Fibroblast of pulmonary artery (primary cell): ENCODE results near the gene DSG2.

Source experiments
- DNase-seq: peaks from one replicate; pipeline ENCODE4 v3.0.0-alpha.2; 2010; ENCODE audit warnings: low read depth
- H3K4me3 ChIP-seq: replicated peaks from 2 replicates; pipeline ENCODE4 v1.5.1; 2011; ENCODE audit warnings: low read depth, mild to moderate bottlenecking, control low read depth, low read length, moderate library complexity
- TF ChIP-seq, protein P1 (sequence below): IDR thresholded peaks from 2 replicates; pipeline ENCODE4 v1.5.1; 2011; ENCODE audit warnings: mild to moderate bottlenecking, control low read depth, low read length, inconsistent platforms; ENCODE audit errors: missing control alignments

DSG2 gene

DNA sequence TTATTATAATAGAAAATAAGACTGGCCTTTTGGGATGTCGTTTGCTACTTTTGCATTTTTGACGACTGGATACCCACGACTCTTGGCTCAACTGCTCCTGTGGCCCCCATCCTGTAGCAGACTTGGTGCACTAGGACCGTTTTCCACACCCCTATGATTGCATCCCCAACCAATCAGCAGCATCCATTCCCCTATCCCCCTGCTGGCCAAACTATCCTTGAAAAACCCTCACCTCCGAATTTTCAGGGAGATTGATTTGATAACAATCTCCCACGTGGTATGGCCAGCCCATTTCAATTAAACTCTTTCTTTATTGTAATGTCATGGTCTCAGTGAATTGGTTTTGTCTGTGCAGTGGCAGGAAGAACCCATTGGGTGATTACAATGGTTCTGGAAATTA lies 55.8 kb downstream of the DSG2 start:
- no peak overlapping the region for H3K4me3 ChIP-seq
- no peak for DNase-seq
- TF ChIP-seq, protein P1, sequence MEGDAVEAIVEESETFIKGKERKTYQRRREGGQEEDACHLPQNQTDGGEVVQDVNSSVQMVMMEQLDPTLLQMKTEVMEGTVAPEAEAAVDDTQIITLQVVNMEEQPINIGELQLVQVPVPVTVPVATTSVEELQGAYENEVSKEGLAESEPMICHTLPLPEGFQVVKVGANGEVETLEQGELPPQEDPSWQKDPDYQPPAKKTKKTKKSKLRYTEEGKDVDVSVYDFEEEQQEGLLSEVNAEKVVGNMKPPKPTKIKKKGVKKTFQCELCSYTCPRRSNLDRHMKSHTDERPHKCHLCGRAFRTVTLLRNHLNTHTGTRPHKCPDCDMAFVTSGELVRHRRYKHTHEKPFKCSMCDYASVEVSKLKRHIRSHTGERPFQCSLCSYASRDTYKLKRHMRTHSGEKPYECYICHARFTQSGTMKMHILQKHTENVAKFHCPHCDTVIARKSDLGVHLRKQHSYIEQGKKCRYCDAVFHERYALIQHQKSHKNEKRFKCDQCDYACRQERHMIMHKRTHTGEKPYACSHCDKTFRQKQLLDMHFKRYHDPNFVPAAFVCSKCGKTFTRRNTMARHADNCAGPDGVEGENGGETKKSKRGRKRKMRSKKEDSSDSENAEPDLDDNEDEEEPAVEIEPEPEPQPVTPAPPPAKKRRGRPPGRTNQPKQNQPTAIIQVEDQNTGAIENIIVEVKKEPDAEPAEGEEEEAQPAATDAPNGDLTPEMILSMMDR, result peak; percentile 26

DNA sequence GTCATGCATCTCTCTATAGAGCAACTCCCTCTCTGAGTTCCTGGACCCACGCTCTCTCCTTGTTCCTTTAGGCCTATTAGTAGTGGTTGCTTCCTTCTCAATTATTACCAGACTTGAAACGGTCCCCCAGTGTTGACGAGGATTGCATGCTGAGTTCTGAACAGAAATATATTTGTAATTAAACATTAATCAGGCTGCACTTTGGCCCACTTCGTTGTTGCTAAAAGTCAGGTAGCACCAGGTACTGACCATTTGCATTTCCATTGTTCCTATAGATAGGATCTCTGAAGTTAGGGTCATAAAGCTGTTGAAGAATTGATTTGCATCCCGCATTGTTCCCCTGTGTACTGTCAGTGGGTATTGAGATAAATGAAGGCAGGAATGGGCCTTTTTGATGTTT lies 56.8 kb downstream of the DSG2 start:
- H3K4me3 ChIP-seq, result no peak overlapping the region
- TF ChIP-seq, protein P1, result no peak
- DNase-seq, result no peak

DNA sequence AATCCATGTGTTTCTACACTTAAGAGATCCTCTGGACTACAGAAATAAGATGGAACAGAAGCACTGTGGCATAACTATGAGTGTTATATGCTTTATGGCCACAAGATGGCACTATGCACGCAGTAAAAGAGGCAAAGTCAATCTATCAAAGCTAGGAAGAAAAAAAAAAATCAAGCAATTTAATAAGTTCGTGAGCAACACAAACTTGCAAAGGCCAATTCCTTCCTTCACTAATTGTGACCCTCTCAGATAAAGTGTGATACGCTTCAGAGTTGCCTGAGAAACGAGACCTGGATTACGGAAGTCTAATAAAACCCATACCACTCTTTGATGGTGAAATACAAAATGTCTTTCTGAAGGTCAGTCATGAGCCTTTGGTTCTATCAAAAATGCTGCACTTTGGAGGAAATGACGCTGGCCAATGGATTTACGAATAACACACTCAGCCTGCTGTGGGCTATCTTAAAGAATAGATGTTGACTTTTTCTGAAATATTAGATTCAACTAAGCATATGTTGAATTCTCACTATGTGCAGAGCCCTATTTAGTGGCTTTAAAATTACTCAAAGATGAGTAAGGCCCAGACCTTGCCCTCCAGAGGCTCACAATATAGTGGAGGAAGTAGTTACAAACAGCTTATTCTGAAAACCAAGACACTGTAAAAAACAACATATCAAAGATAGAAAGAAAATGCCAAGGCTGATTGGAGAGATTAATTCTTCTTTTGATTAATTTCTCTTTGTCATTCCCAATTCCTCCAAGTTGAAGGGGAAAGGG lies 58.2 kb downstream of the DSG2 start:
- TF ChIP-seq, protein P1, result peak; percentile 75
- DNase-seq, result peak; percentile 86
- no peak overlapping the region for H3K4me3 ChIP-seq

DNA sequence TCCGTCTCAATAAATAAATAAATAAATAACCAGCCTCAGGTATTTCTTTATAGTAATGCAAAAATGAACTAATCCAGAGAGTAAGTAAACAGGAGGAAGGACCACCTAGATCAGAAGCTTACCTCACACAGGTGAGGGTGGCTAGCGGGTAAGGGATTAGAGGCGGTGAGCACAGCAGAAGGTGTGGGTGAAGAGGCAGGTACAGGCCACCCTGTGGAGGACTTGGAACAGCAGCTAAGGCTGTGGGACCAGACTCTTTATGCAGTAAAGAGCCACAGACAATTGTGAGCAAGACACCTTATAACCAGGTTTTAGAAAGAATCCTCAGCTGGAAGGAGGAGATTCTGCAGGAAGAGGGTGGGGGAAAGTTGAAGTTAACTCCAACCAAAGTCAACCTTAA lies 59.5 kb downstream of the DSG2 start:
- TF ChIP-seq, protein P1, result no peak
- DNase-seq, result no peak
- H3K4me3 ChIP-seq, result no peak overlapping the region

DNA sequence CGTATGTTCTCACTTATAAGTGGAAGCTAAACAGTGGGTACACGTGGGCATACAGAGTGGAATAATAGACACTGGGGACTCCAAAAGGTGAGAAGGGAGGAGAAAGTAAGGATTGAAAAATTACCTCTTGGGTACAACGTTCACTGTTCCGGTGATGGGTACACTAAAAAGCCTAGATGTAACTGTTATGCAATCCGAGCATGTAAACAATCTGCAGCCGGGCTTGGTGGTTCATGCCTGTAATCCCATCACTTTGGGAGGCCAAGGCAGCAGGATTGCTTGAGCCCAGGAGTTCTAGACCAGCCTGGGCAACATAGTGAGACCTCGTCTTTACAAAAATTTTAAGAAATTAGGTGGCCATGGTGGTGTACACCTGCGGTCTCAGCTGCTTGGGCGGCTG lies 60.6 kb downstream of the DSG2 start:
- H3K4me3 ChIP-seq, result no peak overlapping the region
- TF ChIP-seq, protein P1, result no peak
- DNase-seq, result no peak

DNA sequence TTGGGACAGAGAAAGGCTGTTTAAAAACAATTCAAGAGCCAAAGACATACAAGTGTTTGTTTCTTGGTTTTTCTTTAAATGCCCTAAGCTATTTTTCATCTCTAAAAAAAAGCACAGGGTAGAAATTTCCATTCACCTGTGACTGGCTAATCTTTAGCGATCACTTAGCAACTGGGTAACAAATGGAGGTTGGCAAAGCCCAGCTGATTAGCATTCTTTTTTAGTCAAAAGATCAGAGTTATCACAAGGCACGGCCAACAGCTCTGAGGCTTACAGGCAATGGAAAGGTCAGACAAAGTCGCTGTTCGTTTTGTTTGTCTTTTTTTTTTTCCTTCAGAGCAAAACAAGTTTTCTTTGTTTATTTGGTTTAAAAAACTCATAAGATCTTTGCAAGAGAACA lies 64.7 kb downstream of the DSG2 start:
- H3K4me3 ChIP-seq, result no peak overlapping the region
- DNase-seq, result no peak
- TF ChIP-seq, protein P1, result no peak

DNA sequence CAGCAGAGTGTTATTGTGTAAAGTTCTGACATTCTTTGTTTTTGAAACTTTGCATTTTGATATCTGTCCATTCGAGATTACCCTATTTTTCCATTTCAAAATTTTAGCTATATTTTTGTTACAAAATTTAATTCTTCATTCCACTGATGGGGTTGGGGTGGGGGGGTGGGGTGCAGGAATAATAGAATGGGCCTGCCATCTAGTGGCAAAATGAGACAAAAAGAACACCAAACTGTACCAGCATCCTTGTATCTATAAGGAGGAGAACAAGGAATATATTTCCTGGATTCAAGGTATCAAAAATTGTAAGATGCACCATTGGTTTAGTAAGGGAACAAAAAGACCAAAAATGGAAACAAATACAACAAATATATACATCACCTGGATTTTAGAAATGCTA lies 65.8 kb downstream of the DSG2 start:
- TF ChIP-seq, protein P1, result peak; percentile 20
- DNase-seq, result peak; percentile 12
- no peak overlapping the region for H3K4me3 ChIP-seq
